HepG2 (cell line): ENCODE data around the gene GGACT. TPM values are rescaled to one million over a fixed set of nuclear protein-coding genes. Genes with fewer than 3 reads are reported as not detected.

Experiments
- ATAC-seq: fragments of 200-7000 bp; cut with Tn5 transposase; 3 replicates; pipeline ENCODE4 v1.9.1; 2020; ENCODE audit warnings: mild to moderate bottlenecking, moderate library complexity
- BruUV-seq: library from RNA; stranded (reverse); fragments of 400-500 nt; replicated peaks from 2 replicates; lab custom pipeline; 2021; lab: Mats Ljungman, UMichigan
- CTCF ChIA-PET: fragments of 300-600 bp; formaldehyde crosslinking; extraction: SDS; loops from one replicate; lab custom pipeline; 2021; ENCODE audit warnings: low total read pairs, inconsistent platforms, low intra/inter-chr PET ratio; lab: Yijun Ruan, JAX
- POLR2A ChIA-PET: fragments of 350-600 bp; sonication (Branson Sonifier 250); formaldehyde crosslinking; loops from one replicate; lab custom pipeline; 2020; ENCODE audit warnings: antibody characterized with exemption, inconsistent platforms; lab: Yijun Ruan, JAX
- DNase-seq: peaks from one replicate; pipeline ENCODE4 v3.0.0-alpha.2; 2015; ENCODE audit warnings: low spot score
- FAIRE-seq: peaks from 3 replicates; lab custom pipeline; 2011; peaks lifted over from hg19 to GRCh38; lab: Jason Lieb, UNC
- H2AFZ ChIP-seq: one replicate; pipeline ENCODE4 v1.6.1; 2011; ENCODE audit warnings: low read length, inconsistent platforms
- H3K27ac ChIP-seq: fragments of 300-600 bp; 3 replicates; pipeline ENCODE4 v1.8.0; 2011; ENCODE audit warnings: mixed run types, mild to moderate bottlenecking, mixed read lengths, low read length, inconsistent platforms; ENCODE audit not compliant: insufficient read depth; ENCODE audit errors: extremely low read length
- H3K27me3 ChIP-seq, 2 experiments: fragments of 200-600 bp in 1 of 2; 2 replicates in 1 of 2; 3 replicates in 1 of 2; pipeline versions ENCODE4 v1.6.0 to v1.8.0; 2011; ENCODE audit warnings: low read length in 2 of 2, mild to moderate bottlenecking in 2 of 2, moderate library complexity in 2 of 2, inconsistent platforms in 1 of 2; ENCODE audit not compliant: insufficient read depth in 2 of 2, control insufficient read depth in 1 of 2
- H3K36me3 ChIP-seq, 2 experiments: fragments of 200-600 bp in 1 of 2; replicated peaks in 1 of 2; 2 replicates in 1 of 2; 3 replicates in 1 of 2; pipeline versions ENCODE4 v1.5.1 to v1.8.0; 2011; ENCODE audit warnings: low read length in 2 of 2, inconsistent platforms in 1 of 2; ENCODE audit not compliant: insufficient read depth in 2 of 2, control insufficient read depth in 1 of 2
- H3K4me1 ChIP-seq: 2 replicates; pipeline ENCODE4 v1.5.1; 2012; ENCODE audit warnings: low read length, inconsistent platforms; ENCODE audit not compliant: insufficient read depth
- H3K4me2 ChIP-seq: 2 replicates; pipeline ENCODE4 v1.6.0; 2011; ENCODE audit warnings: low read depth, low read length, inconsistent platforms
- H3K4me3 ChIP-seq, 3 experiments: fragments of 200-600 bp in 1 of 3; sonication (generic), shearing (Covaris generic) in 1 of 3; replicated peaks in 1 of 3; 2 replicates each; pipeline ENCODE4 v1.5.1; 2011 to 2016; ENCODE audit warnings: low read length in 3 of 3, inconsistent platforms in 2 of 3, low read depth in 2 of 3, mild to moderate bottlenecking in 2 of 3, control low read depth in 1 of 3, mixed read lengths in 1 of 3; ENCODE audit not compliant: insufficient read depth in 1 of 3
- H3K79me2 ChIP-seq: one replicate; pipeline ENCODE4 v1.6.1; 2011; ENCODE audit warnings: low read length, inconsistent platforms; ENCODE audit not compliant: insufficient read depth
- H3K9ac ChIP-seq: 2 replicates; pipeline ENCODE4 v1.6.0; 2011; ENCODE audit warnings: mild to moderate bottlenecking, low read depth, low read length, inconsistent platforms; ENCODE audit not compliant: insufficient read depth
- H3K9me3 ChIP-seq: 2 replicates; pipeline ENCODE4 v1.5.1; 2012; ENCODE audit warnings: mild to moderate bottlenecking, low read length
- H4K20me1 ChIP-seq: 2 replicates; pipeline ENCODE4 v1.6.0; 2011; ENCODE audit warnings: inconsistent platforms, mild to moderate bottlenecking, low read length, moderate library complexity; ENCODE audit not compliant: insufficient read depth
- ATF4 ChIP-seq, 2 experiments: fragments of 450-650 bp in 1 of 2; sonication (generic) in 1 of 2; formaldehyde crosslinking; IDR thresholded peaks; 2 replicates each; pipeline versions ENCODE4 v1.5.0 to v1.8.0; 2020 to 2022; ENCODE audit warnings: mild to moderate bottlenecking in 1 of 2, missing genetic modification reagents in 1 of 2
- HDAC6 ChIP-seq: fragments of 200-600 bp; sonication (generic); IDR thresholded peaks from 2 replicates; pipeline ENCODE4 v1.7.0; 2017; ENCODE audit warnings: mild to moderate bottlenecking, antibody characterized with exemption, low read length, low read depth
- MED8 ChIP-seq: sonication (generic); formaldehyde crosslinking; IDR thresholded peaks from 2 replicates; pipeline ENCODE4 v1.8.1; 2023; ENCODE audit warnings: mild to moderate bottlenecking, missing genetic modification reagents; ENCODE audit not compliant: insufficient replicate concordance
- RARG ChIP-seq: sonication (generic); formaldehyde crosslinking; IDR thresholded peaks from 2 replicates; pipeline ENCODE4 v1.4.0; 2020; ENCODE audit warnings: low read depth, mild to moderate bottlenecking, missing genetic modification reagents
- SETDB1 ChIP-seq: sonication (generic); formaldehyde crosslinking; IDR thresholded peaks from 2 replicates; pipeline ENCODE4 v1.5.1; 2020; ENCODE audit warnings: missing genetic modification reagents, mild to moderate bottlenecking, borderline replicate concordance
- SIX4 ChIP-seq: sonication (generic); formaldehyde crosslinking; IDR thresholded peaks from 2 replicates; pipeline ENCODE4 v1.4.0; 2020; ENCODE audit warnings: missing genetic modification reagents
- THAP8 ChIP-seq: sonication (generic); formaldehyde crosslinking; IDR thresholded peaks from 2 replicates; pipeline ENCODE4 v1.5.1; 2020; ENCODE audit warnings: missing genetic modification reagents, mild to moderate bottlenecking, borderline replicate concordance
- THYN1 ChIP-seq: sonication (generic); formaldehyde crosslinking; IDR thresholded peaks from 2 replicates; pipeline ENCODE4 v1.8.1; 2023; ENCODE audit warnings: low read depth, mild to moderate bottlenecking, moderate library complexity, missing genetic modification reagents, borderline replicate concordance
- ZFY ChIP-seq: sonication (generic); formaldehyde crosslinking; IDR thresholded peaks from 2 replicates; pipeline ENCODE4 v1.4.0; 2020; ENCODE audit warnings: missing genetic modification reagents
- ZNF274 ChIP-seq: sonication (generic); formaldehyde crosslinking; IDR thresholded peaks from 2 replicates; pipeline ENCODE4 v1.5.1; 2020; ENCODE audit warnings: mild to moderate bottlenecking, missing genetic modification reagents
- ZNF367 ChIP-seq: sonication (generic); formaldehyde crosslinking; IDR thresholded peaks from 2 replicates; pipeline ENCODE4 v1.4.0; 2020; ENCODE audit warnings: missing genetic modification reagents, borderline replicate concordance
- ZNF414 ChIP-seq: sonication (generic); formaldehyde crosslinking; IDR thresholded peaks from 2 replicates; pipeline ENCODE4 v1.5.0; 2020; ENCODE audit warnings: missing genetic modification reagents
- ZNF775 ChIP-seq: sonication (generic); formaldehyde crosslinking; IDR thresholded peaks from 2 replicates; pipeline ENCODE4 v1.4.0; 2020; ENCODE audit warnings: missing genetic modification reagents, mild to moderate bottlenecking, moderate library complexity, borderline replicate concordance
- ZSCAN29 ChIP-seq: sonication (generic); formaldehyde crosslinking; conservative IDR thresholded peaks from 2 replicates; pipeline ENCODE4 v1.4.0; 2020; ENCODE audit warnings: mild to moderate bottlenecking, missing genetic modification reagents
- WGBS: methylation state at CpG from one replicate; pipeline ENCODE4 v1.1.6; 2017; ENCODE audit warnings: low lambda C conversion rate; 5-methylcytosine and 5-hydroxymethylcytosine counted together
- in situ Hi-C: cut with HindIII; loops from 2 replicates; pipeline ENCODE4 v1.10.0; 2017; ENCODE audit warnings: low pct_unique_long_range_greater_than_20kb; ENCODE audit not compliant: extremely low pct_ligation_motif_present
- intact Hi-C: fragments of 100-400 bp; cut with micrococcal nuclease; formaldehyde crosslinking; loops from one replicate; pipeline ENCODE4 v1.10.0; 2022; ENCODE audit not compliant: unreplicated experiment
- polyA plus RNA-seq, 8 experiments: library from polyadenylated mRNA; depleted of rRNA in 3 of 8; stranded (reverse) in 7 of 8; unstranded in 1 of 8; fragments of >200 nt; fragmentation: Illumina TruSeq in 4 of 8; extraction: Trizol in 4 of 8; gene quantifications; 2 replicates each; pipeline versions ENCODE4 v1.2.1 to v1.2.3, GENCODE V29; 2011 to 2016; ENCODE audit warnings: low read depth in 4 of 8, missing spikeins in 1 of 8, mixed read lengths in 1 of 8; ENCODE audit not compliant: insufficient read depth in 1 of 8
- total RNA-seq, 5 experiments: library from RNA; depleted of rRNA; stranded (reverse); fragments of >200 nt; fragmentation: Illumina TruSeq; extraction: Trizol; gene quantifications; 2 replicates each; pipeline ENCODE4 v1.2.3, GENCODE V29; 2016; ENCODE audit warnings: low read depth in 1 of 5
- TF ChIP-seq, protein P1 (sequence below): sonication (generic); formaldehyde crosslinking; IDR thresholded peaks from 2 replicates; pipeline ENCODE4 v1.5.0; 2020; ENCODE audit warnings: mild to moderate bottlenecking, low read depth, missing genetic modification reagents, borderline replicate concordance

Gene GGACT
- total and polyA plus RNA-seq, 2 of the 13 experiments (the other 11 are each of a cell fraction or from before 2014, with no cell fraction given) = 1.7 to 1.9 TPM

DNA sequence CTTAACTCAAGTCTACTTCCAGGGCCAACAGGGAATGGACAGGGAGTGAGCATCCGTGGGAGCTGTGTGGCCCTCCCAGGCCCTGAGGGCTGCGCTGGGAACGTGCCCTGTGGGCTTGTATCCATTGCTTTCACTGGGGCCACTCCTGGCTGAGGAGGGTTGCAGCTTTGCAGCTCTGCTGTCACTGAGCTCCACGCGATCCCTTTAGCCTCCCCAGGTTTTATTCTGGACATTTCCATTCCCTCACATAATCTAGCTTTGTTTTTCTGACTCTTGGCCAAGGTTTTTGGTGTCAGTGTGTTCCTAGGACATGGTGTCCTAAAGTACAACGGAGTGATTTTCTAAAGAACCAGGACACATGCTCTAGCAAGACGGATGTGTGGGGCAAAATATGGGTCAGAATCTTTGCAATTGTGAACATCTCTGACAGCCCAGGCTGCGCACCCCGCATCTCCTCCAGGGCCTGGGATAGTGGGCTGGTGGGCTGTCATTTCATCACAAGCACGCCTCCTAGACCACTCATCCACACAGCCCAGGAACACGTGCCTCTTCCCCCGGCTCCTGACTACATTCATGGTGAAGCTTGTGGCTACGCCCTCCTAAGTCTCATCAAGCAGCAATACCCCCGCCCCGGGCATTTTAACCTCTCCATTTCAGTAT lies 28.0 kb downstream of the GGACT start:
- WGBS = 91% methylated on average over 15 of the region's 15 CpGs
- TF ChIP-seq SETDB1 (CRISPR knock-in tag) = no peak
- no peak for TF ChIP-seq THYN1 (CRISPR knock-in tag)
- no peaks in the 10 kb centered on the region for H3K36me3 ChIP-seq
- H3K27me3 ChIP-seq = no peaks in the 10 kb centered on the region
- H3K9ac ChIP-seq = no peak overlapping the region
- BruUV-seq = no TSS peak
- no peak overlapping the region for H3K27ac ChIP-seq
- H2AFZ ChIP-seq = no peak overlapping the region
- intact Hi-C loops = no loop called here
- peaks cover 59% of the 10 kb centered on the region for H3K4me1 ChIP-seq
- ATAC-seq (no peak), DNase-seq (no peak), FAIRE-seq (no peak)
- ChIA-PET CTCF (no interaction called here), POLR2A (no interaction called here)
- no peak overlapping the region for H3K4me3 ChIP-seq
- H3K9me3 ChIP-seq = no peaks in the 10 kb centered on the region
- H4K20me1 ChIP-seq = no peaks in the 10 kb centered on the region
- no peaks in the 10 kb centered on the region for H3K79me2 ChIP-seq
- no peak overlapping the region for H3K4me2 ChIP-seq
- in situ Hi-C loops = no loop called here

DNA sequence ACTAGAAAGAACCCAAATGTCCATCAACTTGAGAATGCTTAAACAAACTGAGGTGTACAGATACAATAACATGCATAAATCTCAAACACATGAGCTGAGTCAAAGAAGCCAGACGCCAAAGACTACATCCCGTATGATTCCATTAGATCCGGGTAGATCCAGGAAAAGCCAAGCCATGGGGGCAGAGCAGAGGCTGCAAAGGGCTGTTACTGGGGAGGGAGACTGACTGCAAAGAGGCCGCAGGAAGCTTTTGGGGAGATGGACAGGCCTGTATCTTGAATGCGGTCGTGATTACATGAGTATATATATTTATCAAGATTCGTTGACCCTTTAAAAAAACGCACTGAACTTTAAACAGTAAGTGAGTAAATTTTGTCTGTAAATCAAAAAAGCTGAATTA lies 28.7 kb downstream of the GGACT start:
- ATAC-seq = no peak
- Histone ChIP-seq H3K36me3 (no peaks in the 10 kb centered on the region), H3K4me3 (no peak overlapping the region), H3K4me1 (peaks cover 51% of the 10 kb centered on the region), H3K27ac (no peak overlapping the region), H3K27me3 (no peaks in the 10 kb centered on the region), H3K79me2 (no peaks in the 10 kb centered on the region), H3K9ac (no peak overlapping the region), H4K20me1 (no peaks in the 10 kb centered on the region), H3K9me3 (no peaks in the 10 kb centered on the region), H3K4me2 (no peak overlapping the region), H2AFZ (no peak overlapping the region)
- no peak for DNase-seq
- FAIRE-seq = no peak
- WGBS = 82% methylated on average over 8 of the region's 8 CpGs
- ChIA-PET CTCF (no interaction called here), POLR2A (no interaction called here)
- in situ Hi-C loops = no loop called here
- no TSS peak for BruUV-seq
- intact Hi-C loops = no loop called here
- no peak for TF ChIP-seq ZNF775 (CRISPR knock-in tag)
- no peak for TF ChIP-seq ATF4 (CRISPR knock-in tag; IDR thresholded peaks at IDR 0.05)
- TF ChIP-seq RARG = no peak
- no peak for TF ChIP-seq HDAC6
- no peak for TF ChIP-seq SIX4
- TF ChIP-seq MED8 (CRISPR knock-in tag) = no peak
- TF ChIP-seq ZFY (CRISPR knock-in tag) = no peak
- TF ChIP-seq, protein P1, sequence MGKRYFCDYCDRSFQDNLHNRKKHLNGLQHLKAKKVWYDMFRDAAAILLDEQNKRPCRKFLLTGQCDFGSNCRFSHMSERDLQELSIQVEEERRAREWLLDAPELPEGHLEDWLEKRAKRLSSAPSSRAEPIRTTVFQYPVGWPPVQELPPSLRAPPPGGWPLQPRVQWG (CRISPR knock-in tag) = no peak
- no peak for TF ChIP-seq THAP8
- no peak for TF ChIP-seq ZSCAN29 (CRISPR knock-in tag)
- TF ChIP-seq ZNF367 (CRISPR knock-in tag) = no peak
- no peak for TF ChIP-seq ZNF414 (CRISPR knock-in tag)
- no peak for TF ChIP-seq ZNF274
